Right atrium auricular region (tissue), 2 donors: ENCODE results near the gene UNC13D. TPM values are rescaled to one million over a fixed set of nuclear protein-coding genes. Genes with fewer than 3 reads are reported as not detected.
A peak's percentile ranks its signal among the peaks of the same experiment; 100 is the strongest.

Source experiments
- DNase-seq: peaks from one replicate; pipeline ENCODE4 v3.0.0-alpha.2; 2019; ENCODE audit warnings: low spot score
- H3K27ac ChIP-seq, 2 donors: fragments of 200-600 bp; sonication (generic); 1 replicate in 1 of 2; 2 replicates in 1 of 2; pipeline ENCODE4 v1.5.1; 2016 to 2019
- H3K27me3 ChIP-seq, 2 donors: fragments of 200-600 bp; sonication (generic); one replicate each; pipeline versions ENCODE4 v1.5.1 to v1.6.0; 2017 to 2019
- H3K36me3 ChIP-seq: fragments of 200-600 bp; sonication (generic); one replicate; pipeline ENCODE4 v1.5.1; 2016
- H3K4me1 ChIP-seq, 2 donors: fragments of 200-600 bp; sonication (generic); one replicate each; pipeline versions ENCODE4 v1.5.1 to v1.6.0; 2017 to 2019
- H3K4me3 ChIP-seq, 2 donors: fragments of 200-600 bp; sonication (generic); 1 replicate in 1 of 2; 2 replicates in 1 of 2; pipeline ENCODE4 v1.5.1; 2017 to 2019; ENCODE audit warnings: mild to moderate bottlenecking in 1 of 2, moderate library complexity in 1 of 2
- H3K9me3 ChIP-seq, 2 donors: fragments of 200-600 bp; sonication (generic); one replicate each; pipeline ENCODE4 v1.5.1; 2019
- total RNA-seq, 2 donors: library from RNA; depleted of rRNA; stranded (reverse); fragments of >200 nt; gene quantifications; one replicate each; pipeline ENCODE4 v1.1.0, GENCODE V29; 2016
- TF ChIP-seq, protein P1 (sequence below), 2 donors: fragments of 200-600 bp; sonication (generic); IDR thresholded peaks; one replicate each; pipeline ENCODE4 v1.5.1; 2019; ENCODE audit warnings: antibody characterized with exemption in 2 of 2

UNC13D gene
- total RNA-seq, 2 donors from 2014 or later, result 11.1 to 25.9 TPM

DNA sequence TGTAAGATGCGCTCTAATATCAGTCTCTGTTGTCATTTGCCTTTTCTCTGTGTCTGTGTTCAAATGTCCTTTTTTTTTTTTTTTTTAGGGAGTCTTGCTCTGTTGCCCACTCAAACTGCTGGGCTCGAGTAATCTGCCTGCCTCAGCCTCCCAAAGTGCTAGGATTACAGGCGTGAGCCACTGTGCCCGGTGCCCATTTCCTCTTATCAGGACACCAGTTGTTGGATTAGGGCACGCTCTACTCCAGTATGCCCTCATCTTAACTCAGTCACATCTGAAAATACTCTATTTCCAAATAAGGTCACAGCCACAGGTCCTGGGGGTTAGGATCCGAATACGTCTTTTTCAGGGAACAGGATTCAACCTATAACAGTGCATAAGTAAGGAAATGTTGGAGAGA lies 36.1 kb upstream of the UNC13D start:
- H3K27ac ChIP-seq, result no peak overlapping the region
- DNase-seq, result no peak
- peaks cover 5% of the 10 kb centered on the region for H3K36me3 ChIP-seq
- TF ChIP-seq, protein P1, sequence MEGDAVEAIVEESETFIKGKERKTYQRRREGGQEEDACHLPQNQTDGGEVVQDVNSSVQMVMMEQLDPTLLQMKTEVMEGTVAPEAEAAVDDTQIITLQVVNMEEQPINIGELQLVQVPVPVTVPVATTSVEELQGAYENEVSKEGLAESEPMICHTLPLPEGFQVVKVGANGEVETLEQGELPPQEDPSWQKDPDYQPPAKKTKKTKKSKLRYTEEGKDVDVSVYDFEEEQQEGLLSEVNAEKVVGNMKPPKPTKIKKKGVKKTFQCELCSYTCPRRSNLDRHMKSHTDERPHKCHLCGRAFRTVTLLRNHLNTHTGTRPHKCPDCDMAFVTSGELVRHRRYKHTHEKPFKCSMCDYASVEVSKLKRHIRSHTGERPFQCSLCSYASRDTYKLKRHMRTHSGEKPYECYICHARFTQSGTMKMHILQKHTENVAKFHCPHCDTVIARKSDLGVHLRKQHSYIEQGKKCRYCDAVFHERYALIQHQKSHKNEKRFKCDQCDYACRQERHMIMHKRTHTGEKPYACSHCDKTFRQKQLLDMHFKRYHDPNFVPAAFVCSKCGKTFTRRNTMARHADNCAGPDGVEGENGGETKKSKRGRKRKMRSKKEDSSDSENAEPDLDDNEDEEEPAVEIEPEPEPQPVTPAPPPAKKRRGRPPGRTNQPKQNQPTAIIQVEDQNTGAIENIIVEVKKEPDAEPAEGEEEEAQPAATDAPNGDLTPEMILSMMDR (IDR thresholded peaks at IDR 0.05), result no peak
- no peak overlapping the region for H3K4me3 ChIP-seq
- no peaks in the 10 kb centered on the region for H3K27me3 ChIP-seq
- peaks cover 0 to 32% of the 10 kb centered on the region in 2 donors for H3K4me1 ChIP-seq
- H3K9me3 ChIP-seq, result no peaks in the 10 kb centered on the region

DNA sequence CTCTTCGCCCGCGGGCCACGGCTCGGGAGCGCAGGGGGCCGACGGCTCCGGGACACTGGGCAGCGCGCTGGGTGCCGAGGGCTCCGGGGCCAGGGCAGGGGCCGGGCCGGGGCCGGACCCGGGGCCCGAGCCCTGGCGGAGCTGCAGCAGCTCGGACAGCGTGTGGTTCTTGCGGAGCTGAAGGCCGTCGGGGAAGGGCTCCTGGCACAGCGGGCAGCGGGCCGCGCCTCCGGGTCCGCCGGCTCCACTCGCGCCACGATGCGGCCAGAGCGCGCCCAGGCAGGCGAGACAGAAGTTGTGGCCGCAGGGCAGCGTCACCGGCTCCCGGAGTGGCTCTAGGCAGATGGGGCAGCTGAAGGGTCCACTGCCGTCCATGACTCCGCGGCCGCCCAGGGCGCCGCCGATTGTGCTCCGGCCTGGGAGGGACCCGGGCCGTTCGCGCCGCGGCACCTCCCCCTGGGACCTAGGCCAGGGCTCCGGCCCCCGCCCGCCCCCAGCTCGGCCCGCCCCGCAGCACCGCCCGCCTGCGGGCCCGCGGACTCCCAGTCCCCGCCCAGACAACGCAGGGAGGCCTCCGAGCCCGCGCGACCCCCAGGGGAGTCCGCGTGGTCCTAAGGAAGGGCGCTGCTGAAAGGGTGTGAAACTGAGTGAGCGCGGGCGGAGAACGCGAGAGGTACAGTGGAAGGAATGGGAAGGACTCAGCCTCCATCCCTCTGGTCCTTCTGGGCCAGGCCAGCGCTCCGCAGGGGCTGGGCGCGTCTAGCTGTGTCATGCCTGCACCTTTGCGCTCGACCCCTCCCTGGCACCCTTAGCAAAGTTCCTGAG lies 34.2 kb upstream of the UNC13D start, which contains the start of gene TRIM47:
TRIM47 (minus strand) TSS at position 408 of the 825 bp plus-strand sequence; CDS start at position 375, 33 bp downstream.
- Histone ChIP-seq H3K4me1 (peaks cover 0 to 50% of the 10 kb centered on the region in 2 donors), H3K9me3 (no peaks in the 10 kb centered on the region), H3K36me3 (peaks cover 20% of the 10 kb centered on the region), H3K27ac (peak within 1 kb of the TSS; percentile 93 to 94), H3K4me3 (peak within 1 kb of the TSS; percentile 59 to 63), H3K27me3 (no peaks in the 10 kb centered on the region)
- DNase-seq, result peak; percentile 72
- TF ChIP-seq, protein P1 (IDR thresholded peaks at IDR 0.05), result no peak

DNA sequence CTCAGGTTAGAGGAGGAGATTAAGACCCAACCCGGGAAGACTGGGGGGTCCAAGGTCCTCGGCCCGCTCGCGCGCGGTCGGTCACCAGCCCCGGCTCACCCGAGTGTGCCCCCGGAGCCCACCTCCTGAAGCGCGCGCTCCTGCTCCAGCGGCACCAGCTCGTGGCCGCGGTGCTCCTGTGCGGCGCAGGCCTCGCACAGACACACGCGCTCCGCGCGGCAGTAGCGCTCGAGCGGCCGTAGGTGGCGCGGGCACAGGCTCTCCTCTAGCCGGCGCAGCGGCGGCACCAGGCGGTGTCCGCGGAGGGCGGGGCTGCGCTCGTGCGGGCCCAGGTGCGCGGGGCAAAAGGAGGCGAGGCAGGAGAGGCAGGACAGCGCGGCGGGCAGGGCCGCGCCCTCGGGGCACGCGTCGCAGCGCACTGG lies 33.6 kb upstream of the UNC13D start:
- TF ChIP-seq, protein P1 (IDR thresholded peaks at IDR 0.05), result peak in 1 of 2 donors; percentile 56
- DNase-seq, result no peak
- Histone ChIP-seq H3K9me3 (no peaks in the 10 kb centered on the region), H3K4me3 (peak overlapping the region; percentile 59 to 63), H3K27me3 (no peaks in the 10 kb centered on the region), H3K27ac (peak overlapping the region; percentile 93 to 94), H3K36me3 (peaks cover 20% of the 10 kb centered on the region), H3K4me1 (peaks cover 0 to 56% of the 10 kb centered on the region in 2 donors)

DNA sequence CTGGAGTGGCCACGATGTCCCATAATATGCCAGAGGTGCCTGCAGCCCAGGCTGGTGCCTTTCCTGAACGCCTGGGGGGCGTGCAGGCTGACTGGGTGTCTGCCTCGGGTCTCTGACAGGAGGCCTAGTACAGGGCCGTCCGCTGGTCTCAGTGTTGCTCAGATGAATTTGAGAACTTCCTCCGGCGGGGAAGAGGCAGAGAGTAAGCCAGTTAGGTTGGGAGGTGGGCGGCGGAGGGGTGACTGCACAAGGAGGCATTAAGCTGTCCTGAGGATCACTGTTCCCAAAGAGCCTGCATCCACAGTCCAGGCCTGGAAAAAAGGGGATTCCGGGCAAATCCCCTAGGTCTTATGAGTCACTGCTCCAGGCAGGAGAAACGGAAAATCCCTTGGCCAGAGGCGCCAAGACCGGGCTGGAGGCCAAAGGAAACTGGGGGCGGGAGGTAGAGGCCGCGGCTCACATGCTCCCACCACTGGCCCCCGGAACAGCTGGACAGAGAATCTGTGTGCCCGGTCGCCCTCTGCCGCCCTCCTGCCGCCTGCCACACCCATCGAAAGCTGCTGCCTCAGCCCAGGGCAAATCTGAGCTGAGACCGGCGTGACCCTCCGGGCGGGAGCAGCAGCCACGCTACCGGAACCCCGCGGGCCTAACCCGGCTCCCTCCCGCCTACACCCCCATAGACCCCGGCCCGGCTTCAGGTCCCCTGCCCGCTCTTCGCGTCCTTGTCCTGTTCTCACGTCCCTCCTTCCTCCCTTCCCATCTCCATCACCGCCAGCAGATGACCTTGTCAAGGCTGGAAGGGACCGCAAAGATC lies 32.9 kb upstream of the UNC13D start:
- H3K4me1 ChIP-seq, result peaks cover 0 to 62% of the 10 kb centered on the region in 2 donors
- peaks cover 20% of the 10 kb centered on the region for H3K36me3 ChIP-seq
- DNase-seq, result peak; percentile 97
- H3K4me3 ChIP-seq, result peak overlapping the region; percentile 59 to 63
- peak overlapping the region; percentile 93 to 94 for H3K27ac ChIP-seq
- no peaks in the 10 kb centered on the region for H3K9me3 ChIP-seq
- TF ChIP-seq, protein P1 (IDR thresholded peaks at IDR 0.05), result peak in 1 of 2 donors; percentile 50
- no peaks in the 10 kb centered on the region for H3K27me3 ChIP-seq

DNA sequence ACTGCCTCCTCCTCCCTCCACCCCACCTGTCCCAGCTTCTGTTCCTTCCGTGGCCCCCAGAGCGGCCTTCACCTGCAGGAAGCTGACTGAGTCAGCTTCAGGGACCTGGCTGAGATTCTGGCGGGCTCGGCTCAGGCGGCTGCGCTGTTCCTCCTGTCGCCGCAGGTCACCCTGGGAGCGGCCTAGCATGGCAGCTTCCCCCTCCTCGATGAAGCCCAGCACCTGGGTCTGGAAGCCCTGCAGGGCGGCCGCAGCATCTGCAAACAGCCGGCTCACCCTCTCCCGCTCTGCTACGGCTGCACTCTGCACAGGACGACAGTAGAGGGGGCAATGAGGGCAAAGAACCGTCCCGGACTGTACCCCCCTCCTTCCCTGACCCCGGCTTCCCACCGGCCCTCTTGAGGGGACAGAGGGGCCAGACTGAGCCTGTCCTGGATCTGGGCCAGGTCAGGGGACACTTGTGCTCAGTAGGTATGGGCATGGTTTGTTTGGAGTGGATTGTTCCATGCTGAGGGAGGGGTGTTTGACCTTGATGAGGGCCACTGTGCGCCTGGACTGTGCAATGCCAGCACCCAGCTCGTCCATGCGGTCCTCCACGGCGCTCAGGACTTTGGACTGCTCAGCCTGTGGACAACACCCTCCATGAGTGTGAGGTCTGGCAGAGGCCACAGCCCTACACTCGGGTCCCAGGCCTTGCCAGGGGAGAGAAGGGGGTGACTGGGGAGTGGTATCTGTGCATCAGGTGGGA lies 32.2 kb upstream of the UNC13D start:
- Histone ChIP-seq H3K9me3 (no peaks in the 10 kb centered on the region), H3K27ac (peak overlapping the region; percentile 93 to 94), H3K4me1 (peaks cover 0 to 64% of the 10 kb centered on the region in 2 donors), H3K4me3 (peak overlapping the region; percentile 59 to 63), H3K36me3 (peaks cover 20% of the 10 kb centered on the region), H3K27me3 (no peaks in the 10 kb centered on the region)
- TF ChIP-seq, protein P1 (IDR thresholded peaks at IDR 0.05), result no peak
- no peak for DNase-seq
